GM12891 (cell line): ENCODE data around the gene CLDND1.

Experiments
- PAX5 ChIP-seq: IDR thresholded peaks from 2 replicates; pipeline ENCODE4 v1.6.1; 2011; ENCODE audit warnings: low read length, moderate library complexity, mild to moderate bottlenecking; ENCODE audit not compliant: insufficient read depth, severe bottlenecking
- POLR2A ChIP-seq: IDR thresholded peaks from 2 replicates; pipeline ENCODE4 v1.6.1; 2011; ENCODE audit warnings: low read depth, low read length, control low read depth
- POLR2AphosphoS5 ChIP-seq: IDR thresholded peaks from 2 replicates; pipeline ENCODE4 v1.6.1; 2011; ENCODE audit warnings: low read depth, low read length, control low read depth
- SPI1 ChIP-seq: IDR thresholded peaks from 2 replicates; pipeline ENCODE4 v1.6.1; 2011; ENCODE audit warnings: low read depth, low read length, control low read depth
- TAF1 ChIP-seq: IDR thresholded peaks from 2 replicates; pipeline ENCODE4 v1.6.1; 2011; ENCODE audit warnings: low read depth, low read length, control low read depth

GRCh38 chr3:98564282-98565005 is 41.7 kb upstream of the CLDND1 start:
- no peak for TF ChIP-seq POLR2A
- TF ChIP-seq TAF1 = no peak
- TF ChIP-seq PAX5 = no peak
- no peak; the same call in none of the 2 replicates for TF ChIP-seq POLR2AphosphoS5
- no peak for TF ChIP-seq SPI1
